Neuron (in vitro differentiated cells): Measurements from ENCODE around the gene CALCOCO2.
"Not testable (repeated sequence)": the region's sequence is repeated elsewhere in the genome, so short reads cannot be mapped to it uniquely, and the experiment has no call there.

Experiments
- H2AFZ ChIP-seq: one replicate; pipeline ENCODE4 v1.6.1; 2013; ENCODE audit warnings: low read depth, mild to moderate bottlenecking, inconsistent platforms, low read length, moderate library complexity
- H3K27me3 ChIP-seq: one replicate; pipeline ENCODE4 v1.6.1; 2013; ENCODE audit warnings: low read length; ENCODE audit not compliant: insufficient read depth
- H3K36me3 ChIP-seq: one replicate; pipeline ENCODE4 v1.6.1; 2013; ENCODE audit warnings: low read length; ENCODE audit not compliant: insufficient read depth
- H3K4me1 ChIP-seq: one replicate; pipeline ENCODE4 v1.6.1; 2013; ENCODE audit warnings: low read length; ENCODE audit not compliant: insufficient read depth
- H3K4me3 ChIP-seq: 2 replicates; pipeline ENCODE4 v1.5.1; 2013; ENCODE audit warnings: mild to moderate bottlenecking, low read length, moderate library complexity
- H3K9me3 ChIP-seq: one replicate; pipeline ENCODE4 v1.6.1; 2013; ENCODE audit warnings: low read length

CALCOCO2 gene, protein sequence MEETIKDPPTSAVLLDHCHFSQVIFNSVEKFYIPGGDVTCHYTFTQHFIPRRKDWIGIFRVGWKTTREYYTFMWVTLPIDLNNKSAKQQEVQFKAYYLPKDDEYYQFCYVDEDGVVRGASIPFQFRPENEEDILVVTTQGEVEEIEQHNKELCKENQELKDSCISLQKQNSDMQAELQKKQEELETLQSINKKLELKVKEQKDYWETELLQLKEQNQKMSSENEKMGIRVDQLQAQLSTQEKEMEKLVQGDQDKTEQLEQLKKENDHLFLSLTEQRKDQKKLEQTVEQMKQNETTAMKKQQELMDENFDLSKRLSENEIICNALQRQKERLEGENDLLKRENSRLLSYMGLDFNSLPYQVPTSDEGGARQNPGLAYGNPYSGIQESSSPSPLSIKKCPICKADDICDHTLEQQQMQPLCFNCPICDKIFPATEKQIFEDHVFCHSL

DNA sequence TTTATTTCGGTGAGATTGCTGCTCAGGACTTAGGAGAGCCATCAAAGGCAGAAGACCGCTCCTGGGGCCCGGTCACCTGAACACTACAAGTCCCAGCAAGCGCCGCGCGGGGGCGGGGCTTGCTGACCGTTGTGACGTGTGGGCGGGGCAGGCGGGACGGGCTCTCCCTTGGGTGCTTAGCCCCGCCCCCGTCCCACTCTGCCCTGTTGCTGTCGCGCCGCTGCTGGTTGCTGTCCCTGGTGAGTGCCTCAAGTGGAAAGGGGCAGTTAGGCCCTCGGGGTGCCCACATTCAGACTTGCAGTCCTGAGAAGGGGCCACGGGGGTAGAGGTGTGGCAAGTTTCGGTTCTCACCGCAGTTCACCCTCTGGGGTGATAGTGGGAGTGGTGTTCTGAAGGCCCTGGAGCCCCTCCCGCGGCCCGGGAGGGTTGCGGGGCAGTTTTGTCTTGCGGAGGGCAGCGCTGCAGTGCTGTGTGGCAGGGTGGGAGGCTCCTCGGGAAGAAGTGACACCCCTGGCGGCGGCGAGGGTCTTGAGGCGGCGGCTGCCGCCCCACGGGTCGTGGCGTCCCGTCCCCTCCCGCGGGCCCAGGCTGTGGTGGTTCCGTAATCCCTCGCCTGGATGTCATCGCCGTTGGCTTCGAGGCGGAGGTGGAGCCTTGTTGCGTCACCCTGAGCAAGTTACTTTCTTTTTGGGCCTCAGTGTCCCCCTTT is at the start of gene CALCOCO2:
TSS of gene CALCOCO2 (plus strand) at position 196 of the 709 bp plus-strand sequence. CDS start 10,673 bp downstream, outside the sequence.
- Histone ChIP-seq H2AFZ (peak within 1 kb of the TSS; percentile 96), H3K36me3 (no peaks in the 10 kb centered on the region), H3K27me3 (no peaks in the 10 kb centered on the region), H3K4me1 (peaks cover 6% of the 10 kb centered on the region), H3K4me3 (peak within 1 kb of the TSS; percentile 84), H3K9me3 (no peaks in the 10 kb centered on the region)

DNA sequence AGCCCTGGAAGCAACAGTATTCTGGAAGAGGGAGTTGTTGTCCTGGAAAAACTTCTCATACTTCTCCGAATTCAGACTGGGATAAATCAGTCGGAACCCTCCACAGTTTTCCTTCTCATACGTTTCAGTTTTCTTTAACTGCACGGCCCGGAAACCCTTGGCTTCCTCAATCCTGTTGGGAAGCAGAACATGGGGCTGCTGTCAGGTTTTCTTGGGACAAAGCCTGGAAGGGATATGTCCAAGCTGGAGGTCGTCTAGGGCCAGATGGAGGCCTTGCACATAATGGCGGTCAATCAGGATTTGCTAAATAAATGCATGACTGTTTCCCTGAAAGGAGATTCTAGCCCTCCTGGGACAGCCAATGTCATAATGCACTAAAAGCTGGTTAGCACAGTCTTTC is 43.0 kb upstream of the CALCOCO2 start:
- Histone ChIP-seq H2AFZ (no peak overlapping the region), H3K36me3 (no peaks in the 10 kb centered on the region), H3K27me3 (peaks cover 49% of the 10 kb centered on the region), H3K4me3 (no peak overlapping the region), H3K9me3 (no peaks in the 10 kb centered on the region), H3K4me1 (peaks cover 3% of the 10 kb centered on the region)

DNA sequence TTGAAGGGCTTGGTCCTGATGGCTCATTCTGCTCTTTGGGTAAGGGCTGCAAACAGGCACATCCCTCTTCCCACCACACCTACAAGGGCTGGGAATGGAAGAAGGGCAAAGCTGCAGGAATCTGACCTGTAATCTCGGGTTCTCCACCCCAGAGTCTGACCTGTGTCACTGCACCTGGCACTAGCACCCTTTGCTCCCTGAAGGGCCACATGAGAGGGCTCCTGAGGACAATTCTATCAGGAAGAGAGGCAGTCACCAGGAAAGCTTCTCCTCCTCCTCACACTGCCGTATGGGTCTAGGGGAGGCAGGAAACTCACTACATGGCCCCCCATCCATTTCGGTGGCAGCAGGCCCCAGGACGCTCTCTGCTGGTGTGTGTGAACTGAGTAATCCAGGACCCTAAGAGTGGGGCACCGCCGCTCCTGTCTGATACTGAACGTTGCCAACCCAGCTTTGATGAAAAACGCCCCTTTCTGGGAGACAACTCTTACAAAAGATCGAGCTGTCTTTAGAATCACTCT is 40.2 kb upstream of the CALCOCO2 start:
- H2AFZ ChIP-seq: no peak overlapping the region
- no peaks in the 10 kb centered on the region for H3K36me3 ChIP-seq
- no peaks in the 10 kb centered on the region for H3K9me3 ChIP-seq
- peaks cover 3% of the 10 kb centered on the region for H3K4me1 ChIP-seq
- H3K4me3 ChIP-seq: no peak overlapping the region
- H3K27me3 ChIP-seq: peaks cover 40% of the 10 kb centered on the region

DNA sequence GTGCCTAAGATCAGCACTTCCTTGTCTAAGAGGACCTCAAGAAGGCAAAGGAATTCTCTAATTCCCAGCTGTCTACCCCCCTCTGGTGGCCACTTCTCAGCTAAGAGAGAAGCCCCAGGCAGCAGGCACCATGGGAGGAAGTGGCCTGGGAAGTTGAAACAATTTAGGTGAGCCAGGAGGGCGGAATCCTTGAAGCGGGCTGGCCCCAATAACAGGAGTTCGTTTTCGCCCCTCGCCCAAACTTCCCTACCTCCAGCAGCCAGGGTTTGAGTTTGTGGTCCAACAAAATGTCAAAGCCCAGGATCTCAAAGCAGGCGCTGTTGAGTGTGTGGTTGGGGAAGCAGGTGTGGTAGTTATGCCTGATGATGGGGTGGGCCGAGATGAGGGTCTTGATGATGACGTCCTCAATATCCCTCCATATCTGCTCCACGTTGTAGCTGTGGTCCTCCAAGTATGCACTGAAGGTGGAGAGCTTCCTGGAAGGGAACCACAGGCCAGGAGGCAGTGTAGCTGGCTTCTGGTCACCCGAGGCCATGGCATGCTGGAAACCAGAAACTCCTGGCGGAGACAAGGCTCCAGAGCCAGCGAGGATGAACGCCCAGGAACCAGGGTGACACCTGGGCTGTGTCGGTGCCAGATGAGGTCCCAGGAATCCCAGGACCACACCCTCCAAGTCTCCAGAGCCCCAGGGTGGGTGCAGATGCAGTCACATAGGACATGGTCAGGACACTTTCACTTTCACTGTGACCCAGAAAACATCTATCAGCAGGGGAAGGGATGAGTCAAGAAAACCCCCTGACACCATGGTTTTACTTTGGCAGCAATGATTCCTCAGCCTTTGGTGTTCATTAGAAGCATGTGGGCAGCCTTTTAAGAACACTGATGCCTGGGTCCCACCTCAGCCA is 39.5 kb upstream of the CALCOCO2 start:
- Histone ChIP-seq H3K27me3 (peaks cover 37% of the 10 kb centered on the region), H3K4me3 (no peak overlapping the region), H3K4me1 (peaks cover 3% of the 10 kb centered on the region), H3K36me3 (no peaks in the 10 kb centered on the region), H2AFZ (no peak overlapping the region), H3K9me3 (no peaks in the 10 kb centered on the region)

DNA sequence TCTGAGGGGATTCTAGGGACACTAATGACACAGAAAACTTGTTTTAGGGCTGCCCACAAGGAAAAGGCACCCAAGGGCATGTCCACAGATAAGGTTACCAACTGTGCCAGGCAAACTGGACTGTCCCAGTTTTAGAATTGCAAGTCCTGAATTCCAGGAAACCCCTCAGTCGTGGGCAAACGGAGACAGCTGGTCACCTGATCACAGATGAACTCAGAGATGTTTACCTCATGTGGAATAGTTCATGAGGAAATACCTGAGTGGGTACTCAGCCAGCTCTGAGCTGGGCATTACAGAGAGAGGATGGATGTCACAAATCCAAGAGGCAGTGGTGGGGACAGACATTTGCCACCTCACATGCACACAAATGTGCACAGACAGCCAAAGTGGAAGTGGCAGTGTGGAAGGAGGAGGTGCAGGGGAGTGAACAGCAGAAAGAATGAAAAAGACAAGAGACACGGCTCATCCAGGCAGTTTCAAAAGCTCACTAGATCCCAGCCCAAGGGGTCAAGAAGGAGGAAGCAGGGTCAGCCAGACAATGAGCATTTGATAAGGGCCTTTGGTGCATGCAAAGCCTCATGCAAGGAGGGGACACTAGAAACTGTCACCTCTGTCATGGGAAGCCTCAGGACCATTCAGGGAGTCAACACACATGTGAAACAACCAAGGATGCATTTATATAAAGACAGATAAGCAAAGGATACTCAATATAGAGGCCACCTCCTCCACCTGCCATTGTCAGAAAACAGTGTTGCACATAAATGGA is 38.6 kb upstream of the CALCOCO2 start:
- Histone ChIP-seq H3K27me3 (peaks cover 32% of the 10 kb centered on the region), H2AFZ (no peak overlapping the region), H3K4me3 (no peak overlapping the region), H3K9me3 (no peaks in the 10 kb centered on the region), H3K36me3 (no peaks in the 10 kb centered on the region), H3K4me1 (peaks cover 3% of the 10 kb centered on the region)

DNA sequence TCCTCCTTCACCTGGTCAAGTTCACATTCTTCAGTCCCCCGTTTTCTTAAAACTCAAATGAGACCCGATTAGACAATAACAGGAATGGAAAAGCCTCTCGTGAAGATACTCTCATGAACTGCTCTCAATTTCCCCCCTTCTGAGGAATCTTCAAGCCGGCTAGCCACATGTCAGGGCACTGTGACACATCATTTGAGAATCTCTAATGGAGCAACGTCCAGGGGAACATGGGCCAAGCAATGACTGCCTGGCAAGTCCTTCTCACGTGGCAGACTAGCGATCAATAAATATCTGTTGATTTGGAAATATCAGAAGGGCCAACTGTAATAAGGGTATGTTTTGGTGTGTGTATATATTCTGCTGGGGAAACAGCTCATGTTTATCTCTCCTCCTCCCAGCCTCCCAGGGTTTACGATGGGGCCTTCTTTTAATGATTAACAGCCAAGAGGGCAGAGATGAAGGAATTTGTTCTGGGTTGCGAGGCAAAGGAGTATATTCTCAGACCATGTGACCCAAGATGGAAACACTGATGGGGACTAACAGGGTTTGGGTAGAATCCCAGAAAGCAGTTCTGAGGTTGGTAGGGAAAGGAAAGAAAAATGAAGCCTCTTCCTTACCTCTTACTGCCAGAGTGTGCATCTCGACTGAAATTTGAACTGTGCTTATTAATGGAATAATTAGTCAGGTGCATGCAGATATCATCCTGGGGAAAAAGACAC is 35.2 kb upstream of the CALCOCO2 start:
- Histone ChIP-seq H3K4me1 (peaks cover 3% of the 10 kb centered on the region), H3K9me3 (no peaks in the 10 kb centered on the region), H3K27me3 (peaks cover 21% of the 10 kb centered on the region), H3K4me3 (no peak overlapping the region), H3K36me3 (no peaks in the 10 kb centered on the region), H2AFZ (no peak overlapping the region)

DNA sequence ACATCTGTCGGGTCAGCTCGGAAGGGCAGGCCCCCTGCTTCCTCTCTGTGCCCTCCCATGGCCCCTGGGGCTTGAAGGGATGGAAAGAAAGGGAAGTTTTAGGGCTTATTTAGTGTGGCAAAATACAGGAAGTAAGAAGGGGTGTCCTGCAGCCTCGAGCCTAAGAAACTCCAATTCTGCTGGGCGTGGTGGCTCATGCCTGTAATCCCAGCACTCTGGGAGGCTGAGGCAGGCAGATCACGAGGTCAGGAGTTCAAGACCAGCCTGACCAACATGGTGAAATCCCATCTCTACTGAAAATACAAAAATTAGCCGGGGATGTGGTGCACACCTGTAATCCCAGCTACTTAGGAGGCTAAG is 34.7 kb upstream of the CALCOCO2 start:
- H2AFZ ChIP-seq, H3K36me3 ChIP-seq, H3K4me1 ChIP-seq, H3K4me3 ChIP-seq, H3K9me3 ChIP-seq: not testable (repeated sequence)
- peaks cover 23% of the 10 kb centered on the region for H3K27me3 ChIP-seq

DNA sequence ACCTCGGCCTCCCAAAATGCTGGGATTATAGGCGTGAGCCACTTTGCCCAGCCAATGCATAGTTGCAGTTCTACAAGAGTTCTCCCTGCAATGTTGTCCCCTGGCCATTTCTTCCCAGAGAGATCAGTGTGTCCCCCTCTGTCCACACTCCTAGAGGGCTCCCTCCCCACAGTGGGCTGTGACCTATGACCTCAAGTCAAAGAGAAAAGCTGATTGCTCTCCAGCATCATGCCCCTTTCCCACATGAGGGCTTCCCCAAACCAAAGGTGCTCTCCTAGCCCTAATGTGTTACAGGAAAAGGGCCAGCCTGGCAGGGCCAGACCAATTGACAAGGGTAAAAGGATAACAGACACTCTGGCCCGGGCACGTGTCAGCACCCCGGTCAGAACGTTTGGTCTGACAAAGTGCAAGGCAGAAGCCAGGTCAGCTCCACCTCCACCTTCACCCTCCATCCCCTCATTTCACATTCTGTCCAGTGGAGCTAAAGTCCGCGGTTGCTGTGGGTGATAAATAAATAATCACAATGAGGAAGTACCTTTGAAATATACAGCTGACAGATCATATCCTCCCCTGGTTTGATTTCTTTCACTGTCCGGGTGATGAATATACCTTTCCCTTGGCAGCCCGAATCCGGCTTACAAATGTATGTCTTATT is 31.6 kb upstream of the CALCOCO2 start:
- no peaks in the 10 kb centered on the region for H3K9me3 ChIP-seq
- no peak overlapping the region for H3K4me3 ChIP-seq
- no peak overlapping the region for H2AFZ ChIP-seq
- H3K4me1 ChIP-seq: no peaks in the 10 kb centered on the region
- no peaks in the 10 kb centered on the region for H3K36me3 ChIP-seq
- H3K27me3 ChIP-seq: peaks cover 26% of the 10 kb centered on the region

DNA sequence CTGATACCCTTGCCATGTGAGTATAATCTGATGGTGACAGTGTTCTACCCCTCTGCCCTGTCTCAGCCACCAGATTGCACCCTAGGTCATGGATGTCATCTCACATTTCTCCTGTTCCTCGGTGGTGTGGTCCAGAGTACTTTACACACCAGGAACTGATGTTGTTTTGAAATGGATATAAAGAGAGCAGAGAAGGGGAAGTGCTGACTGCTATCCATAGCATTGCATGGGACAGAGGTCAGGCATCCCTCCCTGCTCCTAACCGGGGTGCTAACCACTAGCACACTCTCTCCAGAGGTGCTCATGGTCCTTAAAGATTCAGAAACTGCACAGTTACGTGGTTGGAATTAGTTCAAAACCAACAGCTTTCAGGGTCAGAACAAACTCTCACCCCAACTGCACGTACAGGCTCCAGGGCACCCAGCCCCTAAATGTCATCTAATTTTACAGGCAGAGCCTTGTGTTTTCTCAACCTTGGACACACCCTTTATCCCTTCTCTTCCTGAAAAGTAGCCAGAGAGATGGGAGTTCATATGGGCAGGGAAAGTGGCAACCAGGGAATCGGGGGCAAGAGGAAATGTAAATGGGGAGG is 30.1 kb upstream of the CALCOCO2 start:
- Histone ChIP-seq H3K9me3 (no peaks in the 10 kb centered on the region), H3K4me3 (no peak overlapping the region), H2AFZ (no peak overlapping the region), H3K27me3 (peaks cover 33% of the 10 kb centered on the region), H3K36me3 (no peaks in the 10 kb centered on the region), H3K4me1 (no peaks in the 10 kb centered on the region)

DNA sequence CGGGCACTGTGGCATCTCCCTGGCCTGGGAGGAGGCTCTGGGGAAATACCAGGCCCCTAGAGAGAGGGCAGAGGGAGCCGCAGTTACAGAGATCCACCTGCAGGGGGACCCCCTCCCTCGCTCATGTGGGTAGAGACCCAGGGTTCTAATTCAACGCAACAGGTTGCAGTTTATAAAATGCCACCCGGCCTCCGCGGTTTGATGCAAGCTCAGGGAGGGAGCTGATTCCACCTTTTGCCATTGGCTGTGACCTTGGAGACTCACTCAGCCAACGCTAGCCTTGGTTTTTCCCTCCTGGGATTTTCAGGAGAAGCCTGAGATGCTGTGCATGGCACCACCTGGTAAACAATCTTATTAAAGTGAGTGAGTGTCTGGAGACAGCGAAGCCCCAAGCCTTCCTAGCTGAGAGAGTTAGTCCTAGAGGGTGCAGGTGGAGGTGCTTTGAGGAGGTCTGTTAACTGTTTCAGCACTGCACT is 25.9 kb upstream of the CALCOCO2 start:
- no peaks in the 10 kb centered on the region for H3K4me1 ChIP-seq
- H3K27me3 ChIP-seq: peaks cover 29% of the 10 kb centered on the region
- no peaks in the 10 kb centered on the region for H3K36me3 ChIP-seq
- H3K4me3 ChIP-seq: no peak overlapping the region
- H3K9me3 ChIP-seq: no peaks in the 10 kb centered on the region
- no peak overlapping the region for H2AFZ ChIP-seq

DNA sequence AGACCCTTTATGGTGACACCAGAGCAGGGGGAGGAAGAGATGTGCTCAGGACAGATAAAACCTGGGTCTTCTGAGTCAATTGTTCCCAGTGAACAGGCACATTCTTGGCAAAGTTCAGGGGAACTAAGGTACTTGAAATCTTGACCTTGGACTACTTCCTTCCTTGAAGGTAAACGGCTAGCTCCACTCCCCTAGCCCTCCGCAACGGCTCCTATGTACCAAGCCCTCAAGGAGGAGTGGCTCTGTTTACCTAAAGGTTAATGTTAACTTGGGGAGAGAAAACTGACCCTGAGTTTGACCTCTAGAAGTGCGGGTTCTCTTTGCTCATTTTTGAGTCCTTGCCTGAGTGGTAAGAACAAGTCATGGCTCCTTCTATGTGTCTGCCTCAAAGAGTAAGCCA is 21.7 kb upstream of the CALCOCO2 start:
- H3K9me3 ChIP-seq: no peaks in the 10 kb centered on the region
- H2AFZ ChIP-seq: no peak overlapping the region
- no peaks in the 10 kb centered on the region for H3K4me1 ChIP-seq
- no peak overlapping the region for H3K4me3 ChIP-seq
- peaks cover 22% of the 10 kb centered on the region for H3K27me3 ChIP-seq
- H3K36me3 ChIP-seq: no peaks in the 10 kb centered on the region
